DND-41 (cell line): ENCODE data around the gene MEF2D.

ENCODE experiments used
- ATAC-seq: fragments of 200-7000 bp; cut with Tn5 transposase; 3 replicates; pipeline ENCODE4 v1.9.1; 2021; ENCODE audit warnings: low read depth; ENCODE audit not compliant: insufficient read depth
- DNase-seq: peaks from one replicate; pipeline ENCODE4 v3.0.0-alpha.2; 2020
- H2AFZ ChIP-seq: 2 replicates; pipeline ENCODE4 v1.6.0; 2012; ENCODE audit warnings: low read depth, low read length
- H3K27ac ChIP-seq: 2 replicates; pipeline ENCODE4 v1.5.1; 2012; ENCODE audit warnings: low read length, inconsistent platforms
- H3K27me3 ChIP-seq: fragments of 200-600 bp; sonication (generic); 2 replicates; pipeline ENCODE4 v1.6.0; 2012; ENCODE audit warnings: low read length, mild to moderate bottlenecking, inconsistent platforms; ENCODE audit not compliant: insufficient read depth, poor library complexity
- H3K36me3 ChIP-seq: 2 replicates; pipeline ENCODE4 v1.5.1; 2012; ENCODE audit warnings: low read length, inconsistent platforms; ENCODE audit not compliant: insufficient read depth
- H3K4me1 ChIP-seq: 2 replicates; pipeline ENCODE4 v1.5.1; 2012; ENCODE audit warnings: mild to moderate bottlenecking, low read length; ENCODE audit not compliant: insufficient read depth
- H3K4me2 ChIP-seq: 2 replicates; pipeline ENCODE4 v1.6.0; 2012; ENCODE audit warnings: mild to moderate bottlenecking, moderate library complexity, low read length, inconsistent platforms; ENCODE audit not compliant: insufficient read depth
- H3K4me3 ChIP-seq, 2 experiments: fragments of 200-600 bp in 1 of 2; shearing (Covaris generic) in 1 of 2; 2 replicates each; pipeline ENCODE4 v1.5.1; 2012 to 2016; ENCODE audit warnings: inconsistent platforms in 2 of 2, low read length in 2 of 2, mild to moderate bottlenecking in 2 of 2, low read depth in 1 of 2, moderate library complexity in 1 of 2
- H3K79me2 ChIP-seq: 2 replicates; pipeline ENCODE4 v1.6.0; 2012; ENCODE audit warnings: low read length, inconsistent platforms; ENCODE audit not compliant: insufficient read depth
- H3K9ac ChIP-seq: 2 replicates; pipeline ENCODE4 v1.6.0; 2012; ENCODE audit warnings: low read depth, mild to moderate bottlenecking, inconsistent platforms, low read length, moderate library complexity
- H3K9me3 ChIP-seq: 2 replicates; pipeline ENCODE4 v1.5.1; 2012; ENCODE audit warnings: low read length, moderate library complexity, mild to moderate bottlenecking, inconsistent platforms; ENCODE audit not compliant: insufficient read depth, severe bottlenecking
- H4K20me1 ChIP-seq: 2 replicates; pipeline ENCODE4 v1.6.0; 2012; ENCODE audit warnings: low read length; ENCODE audit not compliant: insufficient read depth
- EZH2 ChIP-seq: IDR thresholded peaks from 3 replicates; pipeline ENCODE4 v1.6.1; 2012; ENCODE audit warnings: borderline replicate concordance, low read depth, mild to moderate bottlenecking, moderate library complexity, low read length, inconsistent platforms; ENCODE audit not compliant: severe bottlenecking
- TF ChIP-seq, protein P1 (sequence below): IDR thresholded peaks from 2 replicates; pipeline ENCODE4 v1.5.1; 2012; ENCODE audit warnings: borderline replicate concordance, low read length, moderate library complexity, mild to moderate bottlenecking; ENCODE audit not compliant: poor library complexity, severe bottlenecking; ENCODE audit errors: extremely low read depth

MEF2D gene

DNA sequence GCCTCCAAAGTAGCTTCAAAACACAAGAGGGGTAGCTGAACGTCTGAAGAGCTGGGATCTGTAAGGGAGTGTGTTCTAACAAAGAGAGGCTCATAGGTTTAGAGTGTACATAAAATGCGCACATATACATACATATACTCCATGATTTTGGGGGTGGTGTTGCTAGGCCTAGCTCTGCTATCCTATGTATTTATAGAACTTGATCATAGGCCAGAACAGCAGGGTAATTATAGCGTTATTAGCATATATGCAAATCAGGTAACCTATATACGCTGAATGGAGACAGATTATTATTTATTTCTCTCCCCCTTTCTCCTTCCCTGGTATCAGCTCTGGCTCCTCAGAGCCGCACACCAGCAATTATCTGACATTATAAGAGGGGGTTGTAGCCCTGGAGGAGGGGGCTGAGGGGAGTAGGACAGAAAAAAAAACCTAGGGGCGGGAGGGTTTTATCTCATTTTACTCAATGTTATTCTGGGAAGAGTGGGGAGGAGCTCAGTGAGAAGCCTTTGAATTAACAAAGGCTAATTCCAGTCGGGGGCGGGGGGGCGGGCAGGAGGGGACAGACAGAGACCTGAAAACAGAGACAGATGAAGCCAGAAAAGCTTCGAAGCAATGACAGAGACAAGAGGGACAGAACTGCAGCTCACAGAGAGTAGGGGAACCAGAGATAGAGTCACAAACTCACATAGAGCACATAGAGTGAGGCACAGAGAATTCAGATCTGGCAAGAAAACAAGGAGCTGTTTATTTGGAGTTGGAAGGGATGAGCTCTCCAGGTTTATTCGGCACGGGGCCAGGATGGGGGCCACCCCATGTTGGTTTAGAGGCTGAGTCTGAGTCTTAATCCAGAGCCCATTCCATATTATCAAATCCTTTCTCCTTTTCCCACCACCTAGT, 68.6 kb downstream of the MEF2D start:
- H2AFZ ChIP-seq, result no peak overlapping the region
- DNase-seq, result no peak
- H3K36me3 ChIP-seq, result no peaks in the 10 kb centered on the region
- H3K9ac ChIP-seq, result no peak overlapping the region
- no peaks in the 10 kb centered on the region for H3K9me3 ChIP-seq
- H4K20me1 ChIP-seq, result no peaks in the 10 kb centered on the region
- no peak for ATAC-seq
- H3K4me1 ChIP-seq, result no peaks in the 10 kb centered on the region
- H3K79me2 ChIP-seq, result no peaks in the 10 kb centered on the region
- no peak overlapping the region for H3K27ac ChIP-seq
- no peak overlapping the region for H3K4me2 ChIP-seq
- H3K4me3 ChIP-seq, result no peak overlapping the region
- TF ChIP-seq EZH2, result no peak
- TF ChIP-seq, protein P1, sequence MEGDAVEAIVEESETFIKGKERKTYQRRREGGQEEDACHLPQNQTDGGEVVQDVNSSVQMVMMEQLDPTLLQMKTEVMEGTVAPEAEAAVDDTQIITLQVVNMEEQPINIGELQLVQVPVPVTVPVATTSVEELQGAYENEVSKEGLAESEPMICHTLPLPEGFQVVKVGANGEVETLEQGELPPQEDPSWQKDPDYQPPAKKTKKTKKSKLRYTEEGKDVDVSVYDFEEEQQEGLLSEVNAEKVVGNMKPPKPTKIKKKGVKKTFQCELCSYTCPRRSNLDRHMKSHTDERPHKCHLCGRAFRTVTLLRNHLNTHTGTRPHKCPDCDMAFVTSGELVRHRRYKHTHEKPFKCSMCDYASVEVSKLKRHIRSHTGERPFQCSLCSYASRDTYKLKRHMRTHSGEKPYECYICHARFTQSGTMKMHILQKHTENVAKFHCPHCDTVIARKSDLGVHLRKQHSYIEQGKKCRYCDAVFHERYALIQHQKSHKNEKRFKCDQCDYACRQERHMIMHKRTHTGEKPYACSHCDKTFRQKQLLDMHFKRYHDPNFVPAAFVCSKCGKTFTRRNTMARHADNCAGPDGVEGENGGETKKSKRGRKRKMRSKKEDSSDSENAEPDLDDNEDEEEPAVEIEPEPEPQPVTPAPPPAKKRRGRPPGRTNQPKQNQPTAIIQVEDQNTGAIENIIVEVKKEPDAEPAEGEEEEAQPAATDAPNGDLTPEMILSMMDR, result no peak
- peaks cover 38% of the 10 kb centered on the region for H3K27me3 ChIP-seq

GRCh38 chr1:156431366-156431765, 69.2 kb downstream of the MEF2D start:
- TF ChIP-seq, protein P1, result no peak
- no peak for TF ChIP-seq EZH2
- Histone ChIP-seq H3K9me3 (no peaks in the 10 kb centered on the region), H3K27ac (no peak overlapping the region), H2AFZ (no peak overlapping the region), H3K4me2 (no peak overlapping the region), H3K27me3 (peaks cover 40% of the 10 kb centered on the region), H3K9ac (no peak overlapping the region), H3K36me3 (no peaks in the 10 kb centered on the region), H4K20me1 (no peaks in the 10 kb centered on the region), H3K4me1 (no peaks in the 10 kb centered on the region), H3K79me2 (no peaks in the 10 kb centered on the region), H3K4me3 (no peak overlapping the region)
- DNase-seq (no peak), ATAC-seq (no peak)

GRCh38 chr1:156430866-156431265, 69.7 kb downstream of the MEF2D start:
- no peak overlapping the region for H3K27ac ChIP-seq
- H3K4me2 ChIP-seq, result no peak overlapping the region
- no peaks in the 10 kb centered on the region for H3K9me3 ChIP-seq
- H3K4me3 ChIP-seq, result no peak overlapping the region
- peaks cover 44% of the 10 kb centered on the region for H3K27me3 ChIP-seq
- no peaks in the 10 kb centered on the region for H4K20me1 ChIP-seq
- no peak for DNase-seq
- TF ChIP-seq, protein P1, result no peak
- no peak for TF ChIP-seq EZH2
- H3K79me2 ChIP-seq, result no peaks in the 10 kb centered on the region
- no peak for ATAC-seq
- H3K9ac ChIP-seq, result no peak overlapping the region
- no peak overlapping the region for H2AFZ ChIP-seq
- H3K4me1 ChIP-seq, result no peaks in the 10 kb centered on the region
- no peaks in the 10 kb centered on the region for H3K36me3 ChIP-seq
